Transverse colon (tissue), 4 donors: ENCODE data around the gene DIAPH3. TPM values are rescaled to one million over a fixed set of nuclear protein-coding genes. Genes with fewer than 3 reads are reported as not detected.

Experiments
- DNase-seq: peaks from one replicate; pipeline ENCODE4 v3.0.0-alpha.2; 2019
- H3K27ac ChIP-seq, 4 donors: fragments of 200-600 bp; sonication (generic); 2 replicates each; pipeline ENCODE4 v1.5.1; 2016 to 2018; ENCODE audit warnings: inconsistent platforms in 4 of 4
- H3K27me3 ChIP-seq: fragments of 200-600 bp; sonication (generic); 2 replicates; pipeline ENCODE4 v1.5.1; 2017; ENCODE audit warnings: inconsistent platforms
- H3K36me3 ChIP-seq, 4 donors: fragments of 200-600 bp; sonication (generic); 2 replicates each; pipeline ENCODE4 v1.5.1; 2017 to 2019; ENCODE audit warnings: inconsistent platforms in 4 of 4
- H3K4me1 ChIP-seq, 4 donors: fragments of 200-600 bp; sonication (generic); 2 replicates each; pipeline ENCODE4 v1.5.1; 2017 to 2020; ENCODE audit warnings: inconsistent platforms in 4 of 4
- H3K4me3 ChIP-seq, 4 donors: fragments of 200-600 bp; sonication (generic); 1 replicate in 1 of 4; 2 replicates in 3 of 4; pipeline versions ENCODE4 v1.5.1 to v1.6.1; 2017 to 2019; ENCODE audit warnings: inconsistent platforms in 4 of 4
- H3K9me3 ChIP-seq, 2 donors: fragments of 200-600 bp; sonication (generic); 2 replicates each; pipeline ENCODE4 v1.5.1; 2017 to 2019; ENCODE audit warnings: inconsistent platforms in 2 of 2
- CTCF ChIP-seq, 5 experiments: fragments of 200-600 bp in 3 of 5; fragments of 450-650 bp in 2 of 5; sonication (generic) in 3 of 5; IDR thresholded peaks; 1 replicate in 2 of 5; 2 replicates in 3 of 5; pipeline ENCODE4 v1.5.1; 2016 to 2017; ENCODE audit warnings: antibody characterized with exemption in 5 of 5, inconsistent platforms in 3 of 5, mild to moderate bottlenecking in 2 of 5, moderate library complexity in 1 of 5
- EP300 ChIP-seq: sonication (generic); formaldehyde crosslinking; IDR thresholded peaks from one replicate; pipeline ENCODE4 v1.6.1; 2017; ENCODE audit warnings: antibody characterized with exemption, low read depth
- POLR2A ChIP-seq: fragments of 450-650 bp; IDR thresholded peaks from one replicate; pipeline ENCODE4 v1.6.1; 2016; ENCODE audit warnings: antibody characterized with exemption, mild to moderate bottlenecking, moderate library complexity
- POLR2AphosphoS5 ChIP-seq, 3 donors: sonication (generic); formaldehyde crosslinking; IDR thresholded peaks; one replicate each; pipeline ENCODE4 v1.6.1; 2016; ENCODE audit warnings: antibody characterized with exemption in 3 of 3
- WGBS, 2 donors: methylation state at CpG; one replicate each; pipeline ENCODE4 v1.1.5; 2018; ENCODE audit warnings: low coverage in 1 of 2; 5-methylcytosine and 5-hydroxymethylcytosine counted together
- in situ Hi-C, 4 donors: fragments of 200-750 bp; cut with MboI; loops; one replicate each; pipeline versions ENCODE4 v1.15.0 to v1.15.1; 2017; ENCODE audit warnings: low sequenced_read_pairs in 3 of 4, low pct_ligation_motif_present in 1 of 4, low pct_unique_long_range_greater_than_20kb in 1 of 4
- intact Hi-C: fragments of 100-400 bp; cut with DNase I; formaldehyde crosslinking; loops from one replicate; pipeline ENCODE4 v1.15.1; 2023; ENCODE audit warnings: low total_unique reads
- total RNA-seq, 4 donors: library from RNA; depleted of rRNA; stranded (reverse); fragments of >200 nt; gene quantifications; one replicate each; pipeline ENCODE4 v1.1.0, GENCODE V29; 2016

DIAPH3 gene
- total RNA-seq, 4 donors from 2014 or later: 0.95 to 1.6 (median 1.2) TPM

- TF ChIP-seq CTCF (IDR thresholded peaks at IDR 0.05) (no peak), POLR2AphosphoS5 (IDR thresholded peaks at IDR 0.05) (no peak), POLR2A (no peak)
- Histone ChIP-seq H3K4me1 (no peaks in the 10 kb centered on the region), H3K27ac (no peak overlapping the region), H3K4me3 (no peak overlapping the region), H3K9me3 (no peaks in the 10 kb centered on the region), H3K27me3 (no peaks in the 10 kb centered on the region), H3K36me3 (no peaks in the 10 kb centered on the region)
- in situ Hi-C loops: no loop called here
- intact Hi-C loops: no loop called here
- DNase-seq: no peak
- 40 to 61% methylated on average over 1 of the region's 1 CpG for WGBS, 2 donors
These were observed 232.1 kb downstream of the DIAPH3 start for GRCh38 chr13:59931621-59932020.

- TF ChIP-seq CTCF (IDR thresholded peaks at IDR 0.05): no peak
- TF ChIP-seq POLR2AphosphoS5 (IDR thresholded peaks at IDR 0.05): no peak
- TF ChIP-seq POLR2A: no peak
- intact Hi-C loops: no loop called here
- WGBS, 2 donors: 96 to 100% methylated on average over 1 of the region's 1 CpG
- in situ Hi-C loops: loop anchor here in 3 of 4 donors (25.0 kb wide), 2 partner anchors 237 to 537 kb away; no protein-coding TSS in a partner anchor
- Histone ChIP-seq H3K27me3 (no peaks in the 10 kb centered on the region), H3K4me3 (no peak overlapping the region), H3K36me3 (no peaks in the 10 kb centered on the region), H3K27ac (no peak overlapping the region), H3K4me1 (no peaks in the 10 kb centered on the region), H3K9me3 (no peaks in the 10 kb centered on the region)
- DNase-seq: no peak
These were observed 239.5 kb downstream of the DIAPH3 start for GRCh38 chr13:59924256-59924655.

- Histone ChIP-seq H3K4me1 (no peaks in the 10 kb centered on the region), H3K9me3 (no peaks in the 10 kb centered on the region), H3K36me3 (no peaks in the 10 kb centered on the region), H3K27me3 (no peaks in the 10 kb centered on the region), H3K4me3 (no peak overlapping the region), H3K27ac (no peak overlapping the region)
- in situ Hi-C loops: loop anchor here in 3 of 4 donors (25.0 kb wide), 2 partner anchors 228 to 528 kb away; no protein-coding TSS in a partner anchor
- WGBS, 2 donors: 84 to 89% methylated on average over 3 of the region's 3 CpGs
- intact Hi-C loops: no loop called here
- no peak for DNase-seq
- TF ChIP-seq POLR2A (no peak), CTCF (IDR thresholded peaks at IDR 0.05) (no peak), POLR2AphosphoS5 (IDR thresholded peaks at IDR 0.05) (no peak), EP300 (no peak)
These were observed 248.5 kb downstream of the DIAPH3 start for GRCh38 chr13:59915252-59915651.

GRCh38 chr13:59914556-59914955 is 249.2 kb downstream of the DIAPH3 start:
- no peaks in the 10 kb centered on the region for H3K27me3 ChIP-seq
- no peaks in the 10 kb centered on the region for H3K36me3 ChIP-seq
- no peak for DNase-seq
- H3K4me3 ChIP-seq: no peak overlapping the region
- no peaks in the 10 kb centered on the region for H3K4me1 ChIP-seq
- in situ Hi-C loops (loop anchor here in 3 of 4 donors (25.0 kb wide), 2 partner anchors 227 to 527 kb away; no protein-coding TSS in a partner anchor), intact Hi-C loops (no loop called here)
- no peaks in the 10 kb centered on the region for H3K9me3 ChIP-seq
- no peak overlapping the region for H3K27ac ChIP-seq
- no peak for TF ChIP-seq POLR2A
- no peak for TF ChIP-seq EP300
- TF ChIP-seq POLR2AphosphoS5 (IDR thresholded peaks at IDR 0.05): no peak
- no peak for TF ChIP-seq CTCF (IDR thresholded peaks at IDR 0.05)
- 85 to 86% methylated on average over 2 of the region's 2 CpGs for WGBS, 2 donors
